HG03175 (cell line): ENCODE measurements around the gene CDK18.
A peak's percentile ranks its signal among the peaks of the same experiment; 100 is the strongest.

Source experiments
- ATAC-seq: cut with Tn5 transposase; IDR thresholded peaks from one replicate; pipeline ENCODE4 v1.9.1; 2021; ENCODE audit warnings: mild to moderate bottlenecking, moderate library complexity; ENCODE audit not compliant: unreplicated experiment

Gene CDK18

GRCh38 chr1:205535866-205536758 lies 31.6 kb downstream of the CDK18 start:
- no peak for ATAC-seq

- peak; percentile 43 for ATAC-seq
Measured at GRCh38 chr1:205536759-205537361, 32.4 kb downstream of the CDK18 start.

- no peak for ATAC-seq
Measured at GRCh38 chr1:205537386-205538018, 33.0 kb downstream of the CDK18 start.

- ATAC-seq = no peak
Measured at GRCh38 chr1:205538235-205538840, 33.9 kb downstream of the CDK18 start.

- no peak for ATAC-seq
Measured at GRCh38 chr1:205541161-205541886, 36.9 kb downstream of the CDK18 start.

GRCh38 chr1:205542367-205542766 lies 37.9 kb downstream of the CDK18 start:
- no peak for ATAC-seq

- ATAC-seq = no peak
Measured at GRCh38 chr1:205543351-205544301, 39.2 kb downstream of the CDK18 start.

GRCh38 chr1:205545001-205545919 lies 40.8 kb downstream of the CDK18 start:
- no peak for ATAC-seq

GRCh38 chr1:205545991-205546390 lies 41.5 kb downstream of the CDK18 start:
- ATAC-seq = no peak

GRCh38 chr1:205546541-205546940 lies 42.1 kb downstream of the CDK18 start:
- ATAC-seq = no peak

- no peak for ATAC-seq
Measured at GRCh38 chr1:205547936-205548827, 43.7 kb downstream of the CDK18 start.

- ATAC-seq = no peak
Measured at GRCh38 chr1:205554026-205554811, 49.8 kb downstream of the CDK18 start.

- no peak for ATAC-seq
Measured at GRCh38 chr1:205561501-205562203, 57.2 kb downstream of the CDK18 start.

- ATAC-seq = no peak
Measured at GRCh38 chr1:205563927-205564441, 59.5 kb downstream of the CDK18 start.

- no peak for ATAC-seq
Measured at GRCh38 chr1:205565799-205566198, 61.3 kb downstream of the CDK18 start.

- ATAC-seq = no peak
Measured at GRCh38 chr1:205567716-205568115, 63.2 kb downstream of the CDK18 start.
